ENCODE measurements around the gene TMEM109. TPM values are rescaled to one million over a fixed set of nuclear protein-coding genes. Genes with fewer than 3 reads are reported as not detected.
A peak's percentile ranks its signal among the peaks of the same experiment; 100 is the strongest.

The TMEM109 gene
- total and polyA plus RNA-seq, 2 of the 13 experiments (the other 11 are each of a cell fraction or from before 2014, with no cell fraction given): 7.7 to 18.0 TPM

GRCh38 chr11:60924110-60924905 lies 10.3 kb downstream of the TMEM109 start, which contains the start of gene TMEM132A (continued):
- TF ChIP-seq PAXIP1 (CRISPR knock-in tag; conservative IDR thresholded peaks at IDR 0.05) (no peak), GZF1 (CRISPR knock-in tag; IDR thresholded peaks at IDR 0.05) (no peak), FOXJ3 (CRISPR knock-in tag; IDR thresholded peaks at IDR 0.05; ENCODE audit: borderline replicate concordance) (no peak), RBM22 (optimal IDR thresholded peaks at IDR 0.05; ENCODE audit: low read length) (peak; percentile 31), KLF13 (CRISPR knock-in tag; IDR thresholded peaks at IDR 0.05) (no peak), ZNF10 (CRISPR knock-in tag; IDR thresholded peaks at IDR 0.05; ENCODE audit: borderline replicate concordance, low read depth) (no peak), ZFX (CRISPR knock-in tag; IDR thresholded peaks at IDR 0.05; ENCODE audit: low read depth) (peak; percentile 55), ZNF589 (CRISPR knock-in tag; conservative IDR thresholded peaks at IDR 0.05) (no peak), ZNF549 (CRISPR knock-in tag; IDR thresholded peaks at IDR 0.05) (no peak), ZIK1 (CRISPR knock-in tag; IDR thresholded peaks at IDR 0.05; ENCODE audit: borderline replicate concordance, low read depth) (no peak), DMAP1 (CRISPR knock-in tag; IDR thresholded peaks at IDR 0.05) (no peak), JUNB (CRISPR knock-in tag; IDR thresholded peaks at IDR 0.05; ENCODE audit: borderline replicate concordance) (no peak), GMEB2 (CRISPR knock-in tag; IDR thresholded peaks at IDR 0.05; ENCODE audit: low read depth) (no peak), PBX3 (CRISPR knock-in tag; IDR thresholded peaks at IDR 0.05; ENCODE audit: borderline replicate concordance) (no peak), MTF2 (CRISPR knock-in tag; IDR thresholded peaks at IDR 0.05; ENCODE audit: borderline replicate concordance) (no peak), TFDP1 (CRISPR knock-in tag; IDR thresholded peaks at IDR 0.05; ENCODE audit: borderline replicate concordance) (peak; percentile 89), MXD3 (CRISPR knock-in tag; IDR thresholded peaks at IDR 0.05) (no peak), ZNF513 (CRISPR knock-in tag; conservative IDR thresholded peaks at IDR 0.05) (no peak), ZNF841 (CRISPR knock-in tag; IDR thresholded peaks at IDR 0.05; ENCODE audit: borderline replicate concordance) (no peak)
